GM18519 (cell line): ENCODE measurements around the gene SGIP1.

Source experiments
- ATAC-seq: cut with Tn5 transposase; IDR thresholded peaks from one replicate; pipeline ENCODE4 v1.9.1; 2021; ENCODE audit warnings: mild to moderate bottlenecking, moderate library complexity; ENCODE audit not compliant: unreplicated experiment, low FRiP score

The SGIP1 gene

GRCh38 chr1:66533804-66534740 lies at the start of gene SGIP1:
TSS of gene SGIP1 (plus strand) at chr1:66534153. CDS start at chr1:66534359, 206 bp downstream.
- no peak for ATAC-seq

- ATAC-seq: no peak
Observed at GRCh38 chr1:66489151-66489550, 44.8 kb upstream of the SGIP1 start.

- ATAC-seq: no peak
Observed at GRCh38 chr1:66489972-66490601, 43.9 kb upstream of the SGIP1 start.

GRCh38 chr1:66490816-66491215 lies 43.1 kb upstream of the SGIP1 start:
- peak; percentile 99 for ATAC-seq

GRCh38 chr1:66492424-66492823 lies 41.5 kb upstream of the SGIP1 start:
- ATAC-seq: no peak

GRCh38 chr1:66493731-66494130 lies 40.2 kb upstream of the SGIP1 start:
- ATAC-seq: no peak

- no peak for ATAC-seq
Observed at GRCh38 chr1:66494482-66494881, 39.5 kb upstream of the SGIP1 start.

- ATAC-seq: no peak
Observed at GRCh38 chr1:66495495-66495894, 38.5 kb upstream of the SGIP1 start.

GRCh38 chr1:66497910-66498309 lies 36.0 kb upstream of the SGIP1 start:
- no peak for ATAC-seq

- ATAC-seq: no peak
Observed at GRCh38 chr1:66500301-66500700, 33.7 kb upstream of the SGIP1 start.

GRCh38 chr1:66502086-66502485 lies 31.9 kb upstream of the SGIP1 start:
- no peak for ATAC-seq

- ATAC-seq: peak; percentile 86
Observed at GRCh38 chr1:66503841-66504470, 30.0 kb upstream of the SGIP1 start.

- ATAC-seq: no peak
Observed at GRCh38 chr1:66505671-66506392, 28.1 kb upstream of the SGIP1 start.

- no peak for ATAC-seq
Observed at GRCh38 chr1:66506393-66506687, 27.6 kb upstream of the SGIP1 start.

GRCh38 chr1:66506991-66507390 lies 27.0 kb upstream of the SGIP1 start:
- no peak for ATAC-seq

- ATAC-seq: no peak
Observed at GRCh38 chr1:66510407-66510806, 23.5 kb upstream of the SGIP1 start.

GRCh38 chr1:66511118-66511517 lies 22.8 kb upstream of the SGIP1 start:
- no peak for ATAC-seq

- no peak for ATAC-seq
Observed at GRCh38 chr1:66517959-66518358, 16.0 kb upstream of the SGIP1 start.

- no peak for ATAC-seq
Observed at GRCh38 chr1:66518654-66519053, 15.3 kb upstream of the SGIP1 start.

GRCh38 chr1:66519992-66520391 lies 14.0 kb upstream of the SGIP1 start:
- ATAC-seq: no peak

GRCh38 chr1:66520655-66521054 lies 13.3 kb upstream of the SGIP1 start:
- ATAC-seq: no peak
